PFSK-1 (cell line): ENCODE measurements around the gene SEMA3C.

Experiments used
- FOXP2 ChIP-seq: optimal IDR thresholded peaks from 2 replicates; pipeline ENCODE3; 2011; ENCODE audit warnings: borderline replicate concordance, control low read depth, inconsistent platforms; ENCODE audit not compliant: insufficient read depth; ENCODE audit errors: extremely low read length, extremely low read depth
- POLR2AphosphoS5 ChIP-seq: IDR thresholded peaks from 2 replicates; pipeline ENCODE4 v1.6.1; 2012; ENCODE audit warnings: low read depth, mild to moderate bottlenecking, control low read depth, low read length, moderate library complexity
- REST ChIP-seq, 2 experiments: IDR thresholded peaks; 2 replicates each; pipeline versions ENCODE4 v1.6.1 to v1.8.0; 2011 to 2012; ENCODE audit warnings: low read depth in 2 of 2, low read length in 2 of 2, control low read depth in 1 of 2, inconsistent platforms in 1 of 2, mild to moderate bottlenecking in 1 of 2, moderate library complexity in 1 of 2; ENCODE audit not compliant: insufficient read depth in 1 of 2
- SIN3A ChIP-seq: IDR thresholded peaks from 2 replicates; pipeline ENCODE4 v1.6.1; 2012; ENCODE audit warnings: mild to moderate bottlenecking, low read length, moderate library complexity, borderline replicate concordance; ENCODE audit not compliant: insufficient read depth
- TAF1 ChIP-seq: IDR thresholded peaks from 2 replicates; pipeline ENCODE4 v1.6.1; 2012; ENCODE audit warnings: low read length, control low read depth, borderline replicate concordance; ENCODE audit not compliant: insufficient read depth

SEMA3C gene

GRCh38 chr7:80902716-80903308 lies 16.0 kb downstream of the SEMA3C start:
- TF ChIP-seq FOXP2 (no peak), SIN3A (no peak), TAF1 (no peak), REST (IDR thresholded peaks at IDR 0.05; ENCODE audit: insufficient read depth in 1 of 2, low read depth in 2 of 2, low read length in 2 of 2) (no peak)

GRCh38 chr7:80902019-80902418 lies 16.8 kb downstream of the SEMA3C start:
- TF ChIP-seq REST (IDR thresholded peaks at IDR 0.05; ENCODE audit: insufficient read depth in 1 of 2, low read depth in 2 of 2, low read length in 2 of 2) = no peak
- TF ChIP-seq POLR2AphosphoS5 = no peak
- no peak for TF ChIP-seq SIN3A

- no peak for TF ChIP-seq REST (IDR thresholded peaks at IDR 0.05; ENCODE audit: insufficient read depth in 1 of 2, low read depth in 2 of 2, low read length in 2 of 2)
- TF ChIP-seq FOXP2 = no peak
- no peak for TF ChIP-seq POLR2AphosphoS5
- no peak for TF ChIP-seq TAF1
- TF ChIP-seq SIN3A = no peak
Measured at GRCh38 chr7:80900583-80901576, 18.0 kb downstream of the SEMA3C start.

- TF ChIP-seq FOXP2 (no peak), SIN3A (no peak), REST (IDR thresholded peaks at IDR 0.05; ENCODE audit: insufficient read depth in 1 of 2, low read depth in 2 of 2, low read length in 2 of 2) (no peak), TAF1 (no peak), POLR2AphosphoS5 (no peak)
Measured at GRCh38 chr7:80896906-80897598, 21.8 kb downstream of the SEMA3C start.
